Neutrophil (primary cell): ENCODE measurements around the gene CFB.
"Not testable (repeated sequence)": the region's sequence is repeated elsewhere in the genome, so short reads cannot be mapped to it uniquely, and the experiment has no call there.

Experiments used
- H3K27ac ChIP-seq: fragments of 200-600 bp; sonication (generic); 2 replicates; pipeline ENCODE4 v1.5.1; 2016; ENCODE audit warnings: mild to moderate bottlenecking, moderate library complexity
- H3K27me3 ChIP-seq: fragments of 200-600 bp; sonication (generic); 2 replicates; pipeline ENCODE4 v1.6.0; 2016; ENCODE audit warnings: mild to moderate bottlenecking
- H3K36me3 ChIP-seq: fragments of 200-600 bp; sonication (generic); 2 replicates; pipeline ENCODE4 v1.5.1; 2017
- H3K4me1 ChIP-seq, 2 experiments: fragments of 200-600 bp in 1 of 2; sonication (generic) in 1 of 2; 1 replicate in 1 of 2; 2 replicates in 1 of 2; pipeline versions ENCODE4 v1.5.1 to v1.6.1; 2013 to 2016; ENCODE audit warnings: low read depth in 1 of 2, low read length in 1 of 2, mild to moderate bottlenecking in 1 of 2, moderate library complexity in 1 of 2; ENCODE audit not compliant: control insufficient read depth in 1 of 2, insufficient read depth in 1 of 2
- H3K4me3 ChIP-seq, 2 experiments: fragments of 200-600 bp in 1 of 2; sonication (generic) in 1 of 2; 1 replicate in 1 of 2; 2 replicates in 1 of 2; pipeline ENCODE4 v1.5.1; 2013 to 2016; ENCODE audit warnings: low read depth in 1 of 2, low read length in 1 of 2, mild to moderate bottlenecking in 1 of 2, moderate library complexity in 1 of 2
- H3K9me3 ChIP-seq: fragments of 200-600 bp; sonication (generic); 2 replicates; pipeline ENCODE4 v1.5.1; 2016
- CTCF ChIP-seq: fragments of 200-600 bp; sonication (generic); IDR thresholded peaks from 2 replicates; pipeline ENCODE4 v1.5.1; 2016; ENCODE audit warnings: antibody characterized with exemption

CFB gene

GRCh38 chr6:31901953-31902643 lies 43.8 kb upstream of the CFB start, which contains the start of gene ZBTB12:
Gene ZBTB12 (minus strand): TSS chr6:31902086. CDS start chr6:31901305, 781 bp downstream.
- Histone ChIP-seq H3K9me3 (no peaks in the 10 kb centered on the region), H3K27ac (peak within 1 kb of the TSS; percentile 13), H3K27me3 (peaks cover 44% of the 10 kb centered on the region), H3K36me3 (no peaks in the 10 kb centered on the region), H3K4me1 (peaks cover 35 to 37% of the 10 kb centered on the region in 2 experiments), H3K4me3 (peak within 1 kb of the TSS; percentile 70 to 72)
- no peak for TF ChIP-seq CTCF

GRCh38 chr6:31903957-31904356 lies 41.9 kb upstream of the CFB start:
- Histone ChIP-seq H3K9me3 (no peaks in the 10 kb centered on the region), H3K27ac (no peak overlapping the region), H3K4me3 (no peak overlapping the region), H3K27me3 (peaks cover 44% of the 10 kb centered on the region), H3K4me1 (peaks cover 24% of the 10 kb centered on the region in 2 experiments), H3K36me3 (no peaks in the 10 kb centered on the region)
- TF ChIP-seq CTCF, result no peak

GRCh38 chr6:31905041-31905440 lies 40.9 kb upstream of the CFB start:
- Histone ChIP-seq H3K27ac (no peak overlapping the region), H3K9me3 (no peaks in the 10 kb centered on the region), H3K27me3 (peaks cover 44% of the 10 kb centered on the region), H3K4me3 (no peak overlapping the region), H3K36me3 (no peaks in the 10 kb centered on the region), H3K4me1 (peaks cover 19 to 20% of the 10 kb centered on the region in 2 experiments)
- TF ChIP-seq CTCF, result no peak

- no peaks in the 10 kb centered on the region for H3K9me3 ChIP-seq
- H3K4me1 ChIP-seq, result peaks cover 16 to 17% of the 10 kb centered on the region in 2 experiments
- no peak for TF ChIP-seq CTCF
- peaks cover 44% of the 10 kb centered on the region for H3K27me3 ChIP-seq
- no peak overlapping the region for H3K27ac ChIP-seq
- no peak overlapping the region for H3K4me3 ChIP-seq
- no peaks in the 10 kb centered on the region for H3K36me3 ChIP-seq
Observed at GRCh38 chr6:31906122-31906521, 39.8 kb upstream of the CFB start.

- not testable (repeated sequence) for H3K9me3 ChIP-seq, H3K36me3 ChIP-seq, H3K4me3 ChIP-seq, H3K27ac ChIP-seq
- Histone ChIP-seq H3K27me3 (peaks cover 44% of the 10 kb centered on the region), H3K4me1 (peaks cover 13 to 14% of the 10 kb centered on the region in 2 experiments)
Observed at GRCh38 chr6:31906727-31907126, 39.2 kb upstream of the CFB start.

GRCh38 chr6:31907158-31907813 lies 38.6 kb upstream of the CFB start:
- TF ChIP-seq CTCF, result no peak
- no peaks in the 10 kb centered on the region for H3K36me3 ChIP-seq
- H3K4me1 ChIP-seq, result peaks cover 10 to 12% of the 10 kb centered on the region in 2 experiments
- H3K27ac ChIP-seq, result no peak overlapping the region
- H3K4me3 ChIP-seq, result no peak overlapping the region
- no peaks in the 10 kb centered on the region for H3K9me3 ChIP-seq
- H3K27me3 ChIP-seq, result peaks cover 42% of the 10 kb centered on the region

- not testable (repeated sequence) for H3K4me3 ChIP-seq, H3K4me1 ChIP-seq, H3K9me3 ChIP-seq, H3K36me3 ChIP-seq, H3K27ac ChIP-seq
- peaks cover 33% of the 10 kb centered on the region for H3K27me3 ChIP-seq
Observed at GRCh38 chr6:31908255-31908654, 37.6 kb upstream of the CFB start.
